Heart left ventricle (tissue), 16 donors: ENCODE data around the gene MPST. TPM values are rescaled to one million over a fixed set of nuclear protein-coding genes. Genes with fewer than 3 reads are reported as not detected.
A peak's percentile ranks its signal among the peaks of the same experiment; 100 is the strongest.

ENCODE experiments used
- ATAC-seq, 4 donors: fragments of 200-7000 bp; cut with Tn5 transposase; one replicate each; pipeline ENCODE4 v1.9.1; 2020 to 2022; ENCODE audit warnings: moderate library complexity in 4 of 4, mild to moderate bottlenecking in 3 of 4, moderate number of reproducible peaks in 1 of 4
- DNase-seq, 5 donors: peaks; one replicate each; pipeline ENCODE4 v3.0.0-alpha.2; 2020
- H3K27ac ChIP-seq, 12 donors: fragments of 200-600 bp; sonication (generic) in 4 of 12; one replicate each; pipeline versions ENCODE4 v1.5.0 to v1.8.0; 2016 to 2022; ENCODE audit warnings: mild to moderate bottlenecking in 2 of 12
- H3K27me3 ChIP-seq, 9 donors: fragments of 200-600 bp; sonication (generic) in 2 of 9; one replicate each; pipeline versions ENCODE4 v1.5.1 to v1.8.0; 2016 to 2022; ENCODE audit warnings: mild to moderate bottlenecking in 3 of 9
- H3K36me3 ChIP-seq, 9 donors: fragments of 200-600 bp; sonication (generic) in 2 of 9; one replicate each; pipeline versions ENCODE4 v1.5.0 to v1.8.0; 2018 to 2022; ENCODE audit warnings: mild to moderate bottlenecking in 2 of 9
- H3K4me1 ChIP-seq, 12 donors: fragments of 200-600 bp; sonication (generic) in 4 of 12; one replicate each; pipeline versions ENCODE4 v1.5.0 to v1.8.0; 2016 to 2022; ENCODE audit warnings: mild to moderate bottlenecking in 3 of 12
- H3K4me3 ChIP-seq, 12 donors: fragments of 200-600 bp; sonication (generic) in 4 of 12; one replicate each; pipeline versions ENCODE4 v1.5.0 to v1.8.0; 2017 to 2022; ENCODE audit warnings: mild to moderate bottlenecking in 9 of 12, moderate library complexity in 4 of 12
- H3K9me3 ChIP-seq, 12 donors: fragments of 200-600 bp; sonication (generic) in 4 of 12; one replicate each; pipeline versions ENCODE4 v1.5.0 to v1.8.0; 2016 to 2022; ENCODE audit warnings: mild to moderate bottlenecking in 1 of 12
- POLR2A ChIP-seq, 2 donors: fragments of 450-650 bp; IDR thresholded peaks; one replicate each; pipeline ENCODE4 v1.6.1; 2017; ENCODE audit warnings: antibody characterized with exemption in 2 of 2, mild to moderate bottlenecking in 2 of 2, moderate library complexity in 2 of 2
- WGBS, 4 donors: extraction: QIAGEN DNeasy Blood & Tissue Kit in 2 of 4; methylation state at CpG; one replicate each; pipeline versions ENCODE4 v1.1.5 to v1.1.7; 2013 to 2018; 5-methylcytosine and 5-hydroxymethylcytosine counted together
- intact Hi-C, 10 donors: fragments of 100-400 bp; cut with DNase I; formaldehyde crosslinking; loops; one replicate each; pipeline versions ENCODE4 v1.11.1 to v1.14.2; 2022
- polyA plus RNA-seq, 2 donors: library from polyadenylated mRNA; stranded (reverse); fragments of 200-250 nt; gene quantifications; one replicate each; pipeline ENCODE4 v1.2.3, GENCODE V29; 2013
- total RNA-seq, 9 donors: library from RNA; depleted of rRNA in 2 of 9; stranded (reverse); fragments of >200 nt in 2 of 9; fragmentation: NEBNext Ultra II Directional in 3 of 9; extraction: Animal tissue kit (Norgen Biotek cat#: 25700) in 3 of 9; gene quantifications; one replicate each; pipeline versions ENCODE4 v1.1.0 to v1.2.4, GENCODE V29; 2016 to 2023
- TF ChIP-seq, protein P1 (sequence below), 12 donors: fragments of 200-600 bp; sonication (generic) in 4 of 12; IDR thresholded peaks; one replicate each; pipeline versions ENCODE4 v1.5.0 to v1.8.0; 2018 to 2022; ENCODE audit warnings: antibody characterized with exemption in 12 of 12, mild to moderate bottlenecking in 5 of 12
- donor health status: ischemic (EF 13 %, LVEDD 7.1; RV severe dilation, severe dysfunction).
- donor health status: healthy with polysubstance abuse.
- donor health status: DM: no; HTN: yes; CAD: no.
- donor health status: DM: no; HTN: no; CAD: no.
- donor health status: ischemic (EF 25% LVEDD 6.9; RV normal size, moderate dysfunction).
- donor health status: ischemic (EF 25% LVEDD 5.7; RV mildly dilated, moderate dysfunction).
- donor health status: healthy.
- donor health status: DM: yes; HTN: yes; CAD: no.
- donor health status: ischemic (EF 35%, LVEDD 5.7; RV mildly dilated, moderate dysfunction).
- donor health status: nonischemic (EF 11% LVEDD 7.7; RV severe dilation, severe dysfunction).
- donor health status: DM: yes; HTN: yes; CAD: no.
- donor health status: PGD.
- donor health status: ischemic (EF 29% LVEDD 5.4; RV normal size, mild dysfunction).
- donor health status: nonischemic (EF 23%, LVEDD 6.1; RV moderate dilation, normal function).

MPST gene
- total and polyA plus RNA-seq, 11 donors = 27.5 to 157 (median 59.9) TPM

DNA sequence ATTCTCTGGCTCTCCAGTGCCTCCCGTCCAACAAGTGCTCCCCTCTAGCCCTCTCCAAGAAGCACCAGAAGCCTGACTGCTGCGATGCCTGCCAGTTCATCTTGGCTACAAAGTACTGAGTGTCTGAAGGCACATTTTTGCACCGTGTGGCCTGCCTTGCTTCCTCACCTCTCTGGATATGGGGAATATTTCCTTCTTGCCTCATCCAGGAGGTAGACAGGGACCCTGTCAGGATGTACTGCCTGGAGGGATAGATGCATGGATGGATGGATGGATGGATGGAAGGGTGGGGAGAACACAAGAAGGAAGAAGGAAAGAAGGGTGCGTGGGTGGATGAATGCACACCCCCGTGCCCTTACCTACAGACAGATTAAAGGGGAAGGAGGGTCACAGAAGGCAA is 59.6 kb downstream of the MPST start:
- no peak overlapping the region for H3K4me3 ChIP-seq
- H3K27ac ChIP-seq = peak overlapping the region in 1 of 12 donors; percentile 74
- peaks cover 0 to 31% (median 5%) of the 10 kb centered on the region in 9 donors for H3K27me3 ChIP-seq
- ATAC-seq = no peak
- peaks cover 0 to 28% (median 0%) of the 10 kb centered on the region in 12 donors for H3K4me1 ChIP-seq
- TF ChIP-seq, protein P1, sequence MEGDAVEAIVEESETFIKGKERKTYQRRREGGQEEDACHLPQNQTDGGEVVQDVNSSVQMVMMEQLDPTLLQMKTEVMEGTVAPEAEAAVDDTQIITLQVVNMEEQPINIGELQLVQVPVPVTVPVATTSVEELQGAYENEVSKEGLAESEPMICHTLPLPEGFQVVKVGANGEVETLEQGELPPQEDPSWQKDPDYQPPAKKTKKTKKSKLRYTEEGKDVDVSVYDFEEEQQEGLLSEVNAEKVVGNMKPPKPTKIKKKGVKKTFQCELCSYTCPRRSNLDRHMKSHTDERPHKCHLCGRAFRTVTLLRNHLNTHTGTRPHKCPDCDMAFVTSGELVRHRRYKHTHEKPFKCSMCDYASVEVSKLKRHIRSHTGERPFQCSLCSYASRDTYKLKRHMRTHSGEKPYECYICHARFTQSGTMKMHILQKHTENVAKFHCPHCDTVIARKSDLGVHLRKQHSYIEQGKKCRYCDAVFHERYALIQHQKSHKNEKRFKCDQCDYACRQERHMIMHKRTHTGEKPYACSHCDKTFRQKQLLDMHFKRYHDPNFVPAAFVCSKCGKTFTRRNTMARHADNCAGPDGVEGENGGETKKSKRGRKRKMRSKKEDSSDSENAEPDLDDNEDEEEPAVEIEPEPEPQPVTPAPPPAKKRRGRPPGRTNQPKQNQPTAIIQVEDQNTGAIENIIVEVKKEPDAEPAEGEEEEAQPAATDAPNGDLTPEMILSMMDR (IDR thresholded peaks at IDR 0.05) = no peak
- no peak for TF ChIP-seq POLR2A (IDR thresholded peaks at IDR 0.05)
- no peaks in the 10 kb centered on the region for H3K36me3 ChIP-seq
- no peaks in the 10 kb centered on the region for H3K9me3 ChIP-seq
- 36 to 46% (median 41%) methylated on average over 5 of the region's 5 CpGs for WGBS, 4 donors
- DNase-seq = no peak
- intact Hi-C loops = loop anchor here in 9 of 10 donors (2.0 to 10.0 kb wide), 6 partner anchors 76 to 122 kb away; no protein-coding TSS in a partner anchor

Other genes with a start within 250 kb of the MPST start
- 10 to 100 TPM; 18.9 to 33.8 (median 25.8) TPM for gene IFT27, start 243.6 kb upstream of the MPST start, total RNA-seq
- 10 to 100 TPM; 18.4 to 36.7 TPM for gene IFT27, start 243.6 kb upstream of the MPST start, polyA plus RNA-seq
- not detected for gene PVALB, start 202.7 kb upstream of the MPST start, total RNA-seq
- gene PVALB, start 202.7 kb upstream of the MPST start, polyA plus RNA-seq = not detected
- 10 to 100 TPM in 2 of 9 donors, 1 to 10 TPM in 7; 1.9 to 33.3 (median 4.5) TPM for gene NCF4, start 158.7 kb upstream of the MPST start, total RNA-seq
- gene NCF4, start 158.7 kb upstream of the MPST start, polyA plus RNA-seq = 1 to 10 TPM; 3.4 to 5.9 TPM
- gene CSF2RB, start 106.1 kb upstream of the MPST start, total RNA-seq = 10 to 100 TPM in 1 of 9 donors, 1 to 10 TPM in 8; 1.5 to 39.4 (median 2.3) TPM
- gene CSF2RB, start 106.1 kb upstream of the MPST start, polyA plus RNA-seq = 1 to 10 TPM in 1 of 2 donors, under 1 TPM in 1; 0.69 to 1.4 TPM
- gene TST, start 295 bp upstream of the MPST start, total RNA-seq = 100 to 1,000 TPM in 2 of 9 donors, 10 to 100 TPM in 7; 35.8 to 143 (median 58.1) TPM
- gene TST, start 295 bp upstream of the MPST start, polyA plus RNA-seq = 10 to 100 TPM; 57.3 to 89.8 TPM
- gene KCTD17, start 32.0 kb downstream of the MPST start, total RNA-seq = 10 to 100 TPM; 10.8 to 62.0 (median 17.3) TPM
- gene KCTD17, start 32.0 kb downstream of the MPST start, polyA plus RNA-seq = 10 to 100 TPM; 17.1 to 27.3 TPM
- under 1 TPM in 1 of 9 donors, not detected in 8; 0.91 TPM for gene TMPRSS6, start 90.0 kb downstream of the MPST start, total RNA-seq
- gene TMPRSS6, start 90.0 kb downstream of the MPST start, polyA plus RNA-seq = not detected
- 1 to 10 TPM in 2 of 9 donors, under 1 TPM in 6, not detected in 1; 0.09 to 8.7 (median 0.38) TPM for gene IL2RB, start 130.2 kb downstream of the MPST start, total RNA-seq
- gene IL2RB, start 130.2 kb downstream of the MPST start, polyA plus RNA-seq = under 1 TPM; 0.24 to 0.38 TPM
- 10 to 100 TPM in 1 of 9 donors, 1 to 10 TPM in 6, under 1 TPM in 2; 0.31 to 11.9 (median 1.4) TPM for gene C1QTNF6, start 168.5 kb downstream of the MPST start, total RNA-seq
- 1 to 10 TPM in 1 of 2 donors, under 1 TPM in 1; 0.99 to 3.0 TPM for gene C1QTNF6, start 168.5 kb downstream of the MPST start, polyA plus RNA-seq
- under 1 TPM in 1 of 9 donors, not detected in 8; 0.07 TPM for gene SSTR3, start 192.7 kb downstream of the MPST start, total RNA-seq
- gene SSTR3, start 192.7 kb downstream of the MPST start, polyA plus RNA-seq = not detected
- gene RAC2, start 224.5 kb downstream of the MPST start, total RNA-seq = 10 to 100 TPM in 2 of 9 donors, 1 to 10 TPM in 7; 1.4 to 60.5 (median 3.8) TPM
- gene RAC2, start 224.5 kb downstream of the MPST start, polyA plus RNA-seq = 1 to 10 TPM; 1.3 to 4.6 TPM